Parathyroid adenoma (tissue), 2 donors: ENCODE data around the gene CLEC14A.

Experiments used
- H2AFZ ChIP-seq: fragments of 300-600 bp; sonication (generic); one replicate; pipeline ENCODE4 v1.7.0; 2017; ENCODE audit warnings: antibody characterized with exemption, mild to moderate bottlenecking
- H3K27ac ChIP-seq: fragments of 300-600 bp; sonication (generic); one replicate; pipeline ENCODE4 v1.7.0; 2017
- H3K27me3 ChIP-seq: fragments of 300-600 bp; sonication (generic); one replicate; pipeline ENCODE4 v1.7.0; 2017; ENCODE audit warnings: low read length; ENCODE audit not compliant: control insufficient read depth, insufficient read depth
- H3K36me3 ChIP-seq: fragments of 300-600 bp; sonication (generic); one replicate; pipeline ENCODE4 v1.7.0; 2017; ENCODE audit warnings: low read length; ENCODE audit not compliant: control insufficient read depth, insufficient read depth
- H3K4me1 ChIP-seq: fragments of 300-600 bp; sonication (generic); one replicate; pipeline ENCODE4 v1.7.0; 2017; ENCODE audit warnings: control low read depth
- H3K4me2 ChIP-seq: fragments of 300-600 bp; sonication (generic); one replicate; pipeline ENCODE4 v1.7.0; 2017; ENCODE audit warnings: low read length
- H3K4me3 ChIP-seq: fragments of 300-600 bp; sonication (generic); one replicate; pipeline ENCODE4 v1.7.0; 2017; ENCODE audit warnings: low read depth, low read length
- H3K79me2 ChIP-seq: fragments of 300-600 bp; sonication (generic); one replicate; pipeline ENCODE4 v1.7.0; 2017; ENCODE audit warnings: control low read depth
- H3K9ac ChIP-seq: fragments of 300-600 bp; sonication (generic); one replicate; pipeline ENCODE4 v1.7.0; 2017; ENCODE audit warnings: mild to moderate bottlenecking
- H3K9me3 ChIP-seq: fragments of 300-600 bp; sonication (generic); one replicate; pipeline ENCODE4 v1.7.0; 2017; ENCODE audit warnings: low read length; ENCODE audit not compliant: control insufficient read depth
- CTCF ChIP-seq: fragments of 300-600 bp; sonication (generic); IDR thresholded peaks from one replicate; pipeline ENCODE4 v1.7.0; 2017; ENCODE audit warnings: antibody characterized with exemption, mild to moderate bottlenecking
- donor health status: primary hyperparathyroidism.

Gene CLEC14A

GRCh38 chr14:38253676-38254075 is 2.2 kb downstream of the CLEC14A start:
- H3K9me3 ChIP-seq: no peaks in the 10 kb centered on the region
- H3K4me2 ChIP-seq: no peak overlapping the region
- no peak overlapping the region for H2AFZ ChIP-seq
- no peak overlapping the region for H3K27ac ChIP-seq
- H3K4me3 ChIP-seq: peak overlapping the region; percentile 23
- TF ChIP-seq CTCF: no peak
- H3K9ac ChIP-seq: no peak overlapping the region
- H3K79me2 ChIP-seq: no peaks in the 10 kb centered on the region
- no peaks in the 10 kb centered on the region for H3K4me1 ChIP-seq
- H3K27me3 ChIP-seq: no peaks in the 10 kb centered on the region
- no peaks in the 10 kb centered on the region for H3K36me3 ChIP-seq

- no peak for TF ChIP-seq CTCF
- no peak overlapping the region for H3K27ac ChIP-seq
- H3K4me1 ChIP-seq: no peaks in the 10 kb centered on the region
- H2AFZ ChIP-seq: no peak overlapping the region
- no peak overlapping the region for H3K9ac ChIP-seq
- H3K9me3 ChIP-seq: no peaks in the 10 kb centered on the region
- H3K4me3 ChIP-seq: no peak overlapping the region
- no peaks in the 10 kb centered on the region for H3K36me3 ChIP-seq
- H3K4me2 ChIP-seq: no peak overlapping the region
- no peaks in the 10 kb centered on the region for H3K79me2 ChIP-seq
- H3K27me3 ChIP-seq: no peaks in the 10 kb centered on the region
Measured at GRCh38 chr14:38252066-38252710, 3.7 kb downstream of the CLEC14A start.

GRCh38 chr14:38250331-38250730 is 5.6 kb downstream of the CLEC14A start:
- H3K4me3 ChIP-seq: no peak overlapping the region

DNA sequence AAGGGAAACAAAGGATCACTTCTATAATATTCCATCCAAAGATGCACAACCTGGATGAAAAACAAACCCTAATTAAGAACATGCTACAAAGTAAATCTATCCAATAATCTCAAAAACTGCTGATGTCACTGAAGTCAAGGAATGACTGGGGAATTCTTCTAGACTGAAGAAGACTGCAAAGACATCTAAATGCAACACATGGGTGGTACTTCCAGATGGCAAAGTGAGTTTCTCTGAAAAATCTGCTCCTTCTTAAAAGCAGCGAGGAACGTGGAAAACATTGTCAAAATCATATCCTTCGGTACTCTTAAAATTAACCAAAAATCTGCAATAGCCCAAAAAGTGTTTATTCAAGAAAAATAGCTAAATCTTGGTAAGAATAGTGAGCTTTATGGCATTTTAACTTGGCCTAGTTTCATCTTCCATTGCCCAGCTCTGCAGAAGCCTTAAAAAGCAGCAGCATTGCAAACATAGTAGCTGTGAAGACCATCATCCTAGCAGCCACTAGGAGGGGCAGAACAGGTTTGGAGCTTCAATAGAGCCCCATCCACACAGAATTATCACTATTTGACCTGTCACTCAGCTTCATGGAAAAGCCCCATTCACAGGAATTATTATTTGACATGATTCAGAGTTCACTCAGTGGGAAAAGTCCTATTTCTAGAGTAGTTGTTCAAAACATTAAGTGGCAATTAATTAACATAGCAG is 7.4 kb downstream of the CLEC14A start:
- H2AFZ ChIP-seq: no peak overlapping the region
- no peak overlapping the region for H3K4me3 ChIP-seq
- no peak overlapping the region for H3K27ac ChIP-seq

More at GRCh38 chr14:38250331-38250730, 5.6 kb downstream of the CLEC14A start:
- Histone ChIP-seq H3K4me1 (no peaks in the 10 kb centered on the region), H3K9me3 (no peaks in the 10 kb centered on the region), H3K4me2 (no peak overlapping the region), H3K27me3 (no peaks in the 10 kb centered on the region), H3K9ac (no peak overlapping the region), H3K36me3 (no peaks in the 10 kb centered on the region), H3K79me2 (no peaks in the 10 kb centered on the region), H3K27ac (no peak overlapping the region), H2AFZ (no peak overlapping the region)
- TF ChIP-seq CTCF: no peak

More for the DNA sequence above, 7.4 kb downstream of the CLEC14A start:
- no peak for TF ChIP-seq CTCF
- no peaks in the 10 kb centered on the region for H3K79me2 ChIP-seq
- H3K9me3 ChIP-seq: no peaks in the 10 kb centered on the region
- no peak overlapping the region for H3K9ac ChIP-seq
- H3K4me1 ChIP-seq: no peaks in the 10 kb centered on the region
- H3K4me2 ChIP-seq: no peak overlapping the region
- H3K36me3 ChIP-seq: no peaks in the 10 kb centered on the region
- no peaks in the 10 kb centered on the region for H3K27me3 ChIP-seq
